Fibroblast of the aortic adventitia (primary cell): ENCODE measurements around the gene RDH11. TPM values are rescaled to one million over a fixed set of nuclear protein-coding genes. Genes with fewer than 3 reads are reported as not detected.

ENCODE experiments used
- DNase-seq: peaks from one replicate; pipeline ENCODE4 v3.0.0-alpha.2; 2010; ENCODE audit warnings: low read depth
- H3K4me3 ChIP-seq: 2 replicates; pipeline ENCODE4 v1.5.1; 2011; ENCODE audit warnings: low read depth, mild to moderate bottlenecking, control low read depth, low read length, moderate library complexity
- total RNA-seq: library from RNA; depleted of rRNA; stranded (reverse); fragments of >200 nt; gene quantifications from 2 replicates; pipeline ENCODE4 v1.2.3, GENCODE V29; 2012; ENCODE audit warnings: low replicate concordance
- TF ChIP-seq, protein P1 (sequence below): IDR thresholded peaks from 2 replicates; pipeline ENCODE4 v1.5.1; 2011; ENCODE audit warnings: mild to moderate bottlenecking, low read length, control low read depth, inconsistent platforms; ENCODE audit not compliant: insufficient read depth

Gene RDH11
- total RNA-seq, 1 donor, result 78.9 TPM

- DNase-seq, result no peak
- H3K4me3 ChIP-seq, result no peak overlapping the region
- TF ChIP-seq, protein P1, sequence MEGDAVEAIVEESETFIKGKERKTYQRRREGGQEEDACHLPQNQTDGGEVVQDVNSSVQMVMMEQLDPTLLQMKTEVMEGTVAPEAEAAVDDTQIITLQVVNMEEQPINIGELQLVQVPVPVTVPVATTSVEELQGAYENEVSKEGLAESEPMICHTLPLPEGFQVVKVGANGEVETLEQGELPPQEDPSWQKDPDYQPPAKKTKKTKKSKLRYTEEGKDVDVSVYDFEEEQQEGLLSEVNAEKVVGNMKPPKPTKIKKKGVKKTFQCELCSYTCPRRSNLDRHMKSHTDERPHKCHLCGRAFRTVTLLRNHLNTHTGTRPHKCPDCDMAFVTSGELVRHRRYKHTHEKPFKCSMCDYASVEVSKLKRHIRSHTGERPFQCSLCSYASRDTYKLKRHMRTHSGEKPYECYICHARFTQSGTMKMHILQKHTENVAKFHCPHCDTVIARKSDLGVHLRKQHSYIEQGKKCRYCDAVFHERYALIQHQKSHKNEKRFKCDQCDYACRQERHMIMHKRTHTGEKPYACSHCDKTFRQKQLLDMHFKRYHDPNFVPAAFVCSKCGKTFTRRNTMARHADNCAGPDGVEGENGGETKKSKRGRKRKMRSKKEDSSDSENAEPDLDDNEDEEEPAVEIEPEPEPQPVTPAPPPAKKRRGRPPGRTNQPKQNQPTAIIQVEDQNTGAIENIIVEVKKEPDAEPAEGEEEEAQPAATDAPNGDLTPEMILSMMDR, result no peak
Measured at GRCh38 chr14:67733616-67734015, 38.1 kb upstream of the RDH11 start.

DNA sequence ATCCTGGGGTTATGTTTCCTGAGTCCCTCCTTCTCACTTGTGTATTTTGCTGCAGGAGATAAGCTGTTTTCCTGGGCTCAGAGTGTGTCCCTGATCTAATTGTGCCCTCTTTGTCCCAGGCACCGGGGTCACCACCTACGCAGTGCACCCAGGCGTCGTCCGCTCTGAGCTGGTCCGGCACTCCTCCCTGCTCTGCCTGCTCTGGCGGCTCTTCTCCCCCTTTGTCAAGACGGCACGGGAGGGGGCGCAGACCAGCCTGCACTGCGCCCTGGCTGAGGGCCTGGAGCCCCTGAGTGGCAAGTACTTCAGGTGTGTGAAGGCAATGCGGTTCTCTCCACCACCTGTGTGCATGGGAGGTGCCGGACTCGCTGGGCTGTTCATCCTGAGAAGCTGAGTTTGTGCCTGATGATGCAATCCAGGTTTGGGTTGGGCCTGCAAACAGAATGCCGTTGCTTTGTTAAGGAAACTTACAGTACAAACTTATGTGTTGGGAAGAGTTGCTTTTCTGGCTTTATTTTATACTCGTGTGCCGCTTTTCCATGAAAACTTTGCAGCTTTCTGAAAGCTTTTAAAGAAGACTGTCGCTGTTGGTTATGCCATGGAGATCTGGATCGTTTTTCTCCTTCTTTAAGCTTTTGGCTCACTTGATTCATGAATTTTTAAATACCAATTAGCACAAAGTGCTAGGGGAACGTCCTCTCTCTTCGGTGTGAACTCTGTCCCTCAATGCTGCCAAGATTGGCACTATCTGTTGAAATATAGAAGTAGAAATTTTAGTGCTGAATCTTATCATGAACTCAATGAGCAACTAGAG is 33.7 kb upstream of the RDH11 start:
- no peak overlapping the region for H3K4me3 ChIP-seq
- TF ChIP-seq, protein P1, result no peak
- no peak for DNase-seq

- no peak for DNase-seq
- TF ChIP-seq, protein P1, result no peak
- H3K4me3 ChIP-seq, result no peak overlapping the region
Measured at GRCh38 chr14:67728258-67728657, 32.7 kb upstream of the RDH11 start.

- H3K4me3 ChIP-seq, result no peak overlapping the region
- TF ChIP-seq, protein P1, result no peak
Measured at GRCh38 chr14:67727361-67727760, 31.8 kb upstream of the RDH11 start.

GRCh38 chr14:67725171-67725570 is 29.6 kb upstream of the RDH11 start:
- TF ChIP-seq, protein P1, result no peak
- DNase-seq, result no peak

More at GRCh38 chr14:67727361-67727760, 31.8 kb upstream of the RDH11 start:
- no peak for DNase-seq

GRCh38 chr14:67722293-67722692 is 26.7 kb upstream of the RDH11 start:
- TF ChIP-seq, protein P1, result no peak
- no peak overlapping the region for H3K4me3 ChIP-seq
- peak; percentile 81 for DNase-seq

More at GRCh38 chr14:67725171-67725570, 29.6 kb upstream of the RDH11 start:
- no peak overlapping the region for H3K4me3 ChIP-seq
